Measurements from ENCODE around the gene ROR1. TPM values are rescaled to one million over a fixed set of nuclear protein-coding genes. Genes with fewer than 3 reads are reported as not detected.

ROR1 gene
- total and polyA plus RNA-seq, 2 donors (not counting 3 experiments of a cell fraction or from before 2014, with no cell fraction given) = 2.6 to 3.5 TPM

GRCh38 chr1:64150729-64151230 is 377.0 kb downstream of the ROR1 start:
- no peaks in the 10 kb centered on the region for H3K36me3 ChIP-seq (ENCODE audit: control insufficient read depth in 2 of 2, extremely low read depth in 1 of 2, insufficient read depth in 2 of 2, low read length in 2 of 2)
- no peaks in the 10 kb centered on the region for H3K79me2 ChIP-seq (ENCODE audit: control insufficient read depth, insufficient read depth, low read length)
- no peak overlapping the region for H3K27ac ChIP-seq (ENCODE audit: insufficient read depth, low read depth, low read length)
- intact Hi-C loops (cut with micrococcal nuclease) = no loop called here
- DNase-seq (ENCODE audit: low read depth, low spot score) (no peak), FAIRE-seq (no peak)
- H3K27me3 ChIP-seq (ENCODE audit: control insufficient read depth in 2 of 2, insufficient read depth in 2 of 2, low read length in 2 of 2) = no peaks in the 10 kb centered on the region
- POLR2A ChIA-PET = no interaction called here
- TF ChIP-seq POLR2AphosphoS5 (IDR thresholded peaks at IDR 0.05; ENCODE audit: insufficient read depth, low read depth, low read length) (no peak), MAX (IDR thresholded peaks at IDR 0.05; ENCODE audit: insufficient read depth, insufficient read length) (no peak), POLR2A (IDR thresholded peaks at IDR 0.05; ENCODE audit: low read depth, low read length) (no peak)
- no TSS peak for BruUV-seq (replicated peaks)
- no peak overlapping the region for H3K9ac ChIP-seq (replicated peaks; ENCODE audit: extremely low read depth, insufficient read depth, low read length)
- H3K4me3 ChIP-seq (replicated peaks in 1 of 3; ENCODE audit: insufficient read depth in 1 of 3, low read depth in 1 of 3, low read length in 3 of 3) = no peak overlapping the region
- H3K9me1 ChIP-seq (replicated peaks; ENCODE audit: control insufficient read depth, extremely low read depth, insufficient read depth, low read length) = no peaks in the 10 kb centered on the region
- no peaks in the 10 kb centered on the region for H3K9me3 ChIP-seq (replicated peaks; ENCODE audit: control insufficient read depth, insufficient read depth, low read length)
- CTCF ChIA-PET = interaction anchor here (0.9 to 1.6 kb wide), 5 partner anchors 11 to 40 kb away, joined by 3 to 11 read pairs (median 3); no protein-coding TSS in a partner anchor
- no peak overlapping the region for H2AFZ ChIP-seq (ENCODE audit: low read depth, low read length)
- H3K4me1 ChIP-seq (ENCODE audit: control insufficient read depth, extremely low read depth, insufficient read depth, low read length) = no peaks in the 10 kb centered on the region
- H3K4me2 ChIP-seq (ENCODE audit: insufficient read depth, low read length) = no peak overlapping the region
- H4K20me1 ChIP-seq (replicated peaks; ENCODE audit: control insufficient read depth, extremely low read depth, insufficient read depth, low read length) = no peaks in the 10 kb centered on the region
- dilution Hi-C loops (cut with MboI; ENCODE audit: extremely low pct_ligation_motif_present, low sequenced_read_pairs) = no loop called here

DNA sequence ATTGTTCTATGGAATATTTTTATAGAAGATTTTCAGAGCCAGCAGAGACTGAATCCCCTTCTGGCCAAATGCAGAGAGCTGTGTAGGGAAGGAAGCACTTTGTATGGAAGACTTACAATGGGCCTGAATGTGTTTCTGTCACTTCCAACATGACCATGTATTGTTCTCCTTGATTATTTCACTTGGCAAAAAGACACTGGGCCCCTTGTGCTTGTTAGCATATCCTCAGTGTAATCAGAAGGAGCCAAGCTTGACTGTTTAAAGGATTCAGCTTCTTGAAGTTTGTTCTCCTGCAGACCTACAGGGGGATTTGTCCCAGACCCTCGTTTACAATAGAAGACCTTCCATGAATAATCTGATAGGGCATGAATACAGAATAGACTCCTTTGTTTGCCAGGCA is 381.5 kb downstream of the ROR1 start:
- no peak for TF ChIP-seq POLR2A (IDR thresholded peaks at IDR 0.05; ENCODE audit: low read depth, low read length)
- TF ChIP-seq MAX (IDR thresholded peaks at IDR 0.05; ENCODE audit: insufficient read depth, insufficient read length) = no peak
- TF ChIP-seq CTCF (IDR thresholded peaks at IDR 0.05; ENCODE audit: extremely low read depth in 1 of 2, insufficient read depth in 1 of 2, low read depth in 1 of 2, low read length in 2 of 2) = no peak
- TF ChIP-seq MYC (IDR thresholded peaks at IDR 0.05; ENCODE audit: low read depth, low read length) = no peak
- no peak for TF ChIP-seq POLR2AphosphoS5 (IDR thresholded peaks at IDR 0.05; ENCODE audit: insufficient read depth, low read depth, low read length)
- no peak for TF ChIP-seq GATA2 (IDR thresholded peaks at IDR 0.05; ENCODE audit: insufficient read depth, insufficient read length, low read depth, low read length)
- TF ChIP-seq FOS (IDR thresholded peaks at IDR 0.05; ENCODE audit: borderline replicate concordance, insufficient read depth, low read length) = no peak
- no peak for TF ChIP-seq EZH2 (IDR thresholded peaks at IDR 0.05; ENCODE audit: borderline replicate concordance, low read depth, low read length, severe bottlenecking)
- TF ChIP-seq JUN (IDR thresholded peaks at IDR 0.05; ENCODE audit: borderline replicate concordance, insufficient read depth, insufficient read length, low read depth) = no peak
- no peaks in the 10 kb centered on the region for H4K20me1 ChIP-seq (replicated peaks; ENCODE audit: control insufficient read depth, extremely low read depth, insufficient read depth, low read length)
- DNase-seq (ENCODE audit: low read depth, low spot score) = peak; percentile 28
- intact Hi-C loops (cut with micrococcal nuclease) (no loop called here), dilution Hi-C loops (cut with MboI; ENCODE audit: extremely low pct_ligation_motif_present, low sequenced_read_pairs) (no loop called here)
- ChIA-PET POLR2A (no interaction called here), CTCF (interaction anchor here (1.0 to 1.3 kb wide), 3 partner anchors 9 to 463 kb away, joined by 3 to 4 read pairs (median 4); no protein-coding TSS in a partner anchor)
- no peaks in the 10 kb centered on the region for H3K79me2 ChIP-seq (ENCODE audit: control insufficient read depth, insufficient read depth, low read length)
- H3K36me3 ChIP-seq (ENCODE audit: control insufficient read depth in 2 of 2, extremely low read depth in 1 of 2, insufficient read depth in 2 of 2, low read length in 2 of 2) = no peaks in the 10 kb centered on the region
- no peak overlapping the region for H3K4me2 ChIP-seq (ENCODE audit: insufficient read depth, low read length)
- no peak for FAIRE-seq
- no peak overlapping the region for H2AFZ ChIP-seq (ENCODE audit: low read depth, low read length)
- H3K4me1 ChIP-seq (ENCODE audit: control insufficient read depth, extremely low read depth, insufficient read depth, low read length) = no peaks in the 10 kb centered on the region
- H3K27ac ChIP-seq (ENCODE audit: insufficient read depth, low read depth, low read length) = no peak overlapping the region
- H3K9me1 ChIP-seq (replicated peaks; ENCODE audit: control insufficient read depth, extremely low read depth, insufficient read depth, low read length) = no peaks in the 10 kb centered on the region
- no TSS peak for BruUV-seq (replicated peaks)
- no peak overlapping the region for H3K9ac ChIP-seq (replicated peaks; ENCODE audit: extremely low read depth, insufficient read depth, low read length)
- no peak overlapping the region for H3K4me3 ChIP-seq (replicated peaks in 1 of 3; ENCODE audit: insufficient read depth in 1 of 3, low read depth in 1 of 3, low read length in 3 of 3)
- H3K27me3 ChIP-seq (ENCODE audit: control insufficient read depth in 2 of 2, insufficient read depth in 2 of 2, low read length in 2 of 2) = no peaks in the 10 kb centered on the region
- H3K9me3 ChIP-seq (replicated peaks; ENCODE audit: control insufficient read depth, insufficient read depth, low read length) = no peaks in the 10 kb centered on the region

Measured in endothelial cell of umbilical vein (primary cell).